GM19324 (cell line): Measurements from ENCODE around the gene PMVK.
A peak's percentile ranks its signal among the peaks of the same experiment; 100 is the strongest.

Source experiments
- ATAC-seq: cut with Tn5 transposase; IDR thresholded peaks from one replicate; pipeline ENCODE4 v1.9.1; 2021; ENCODE audit warnings: mild to moderate bottlenecking, moderate library complexity; ENCODE audit not compliant: unreplicated experiment, low FRiP score

PMVK gene

GRCh38 chr1:154967331-154967950, 30.9 kb upstream of the PMVK start:
- no peak for ATAC-seq

- ATAC-seq, result no peak
Measured at GRCh38 chr1:154966111-154966510, 29.6 kb upstream of the PMVK start.

- no peak for ATAC-seq
Measured at GRCh38 chr1:154964359-154964758, 27.8 kb upstream of the PMVK start.

GRCh38 chr1:154963643-154964042, 27.1 kb upstream of the PMVK start:
- no peak for ATAC-seq

- ATAC-seq, result no peak
Measured at GRCh38 chr1:154962795-154963330, 26.3 kb upstream of the PMVK start.

DNA sequence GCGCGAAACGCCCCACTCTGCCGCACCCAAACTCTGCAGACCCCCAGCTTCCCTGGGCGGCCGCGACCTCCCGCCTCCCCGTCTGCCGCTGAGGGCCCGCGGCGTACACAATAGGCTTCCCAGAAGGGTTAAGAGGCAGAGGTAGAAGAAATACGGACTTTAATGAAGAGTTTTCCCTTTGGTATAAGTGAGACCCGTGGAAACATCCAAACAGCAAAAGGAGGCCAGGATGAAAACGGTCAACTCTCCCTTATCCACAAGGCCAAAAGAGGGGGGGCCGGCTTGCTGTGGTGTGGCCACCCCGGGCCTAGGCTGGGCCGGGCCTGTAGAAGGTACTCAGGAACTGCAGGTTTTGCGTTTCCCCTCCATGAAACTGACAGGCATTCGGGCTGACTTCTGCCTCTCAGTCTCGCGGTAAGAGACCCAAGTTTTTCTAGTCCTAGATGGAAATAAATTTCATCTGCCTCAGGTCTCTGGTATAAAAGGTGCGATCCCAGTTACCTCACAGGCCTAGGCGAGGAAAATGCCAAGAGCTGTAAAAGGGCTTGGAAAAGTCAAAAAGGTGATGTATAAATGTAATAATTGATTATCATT, 25.7 kb upstream of the PMVK start:
- ATAC-seq, result peak; percentile 9

DNA sequence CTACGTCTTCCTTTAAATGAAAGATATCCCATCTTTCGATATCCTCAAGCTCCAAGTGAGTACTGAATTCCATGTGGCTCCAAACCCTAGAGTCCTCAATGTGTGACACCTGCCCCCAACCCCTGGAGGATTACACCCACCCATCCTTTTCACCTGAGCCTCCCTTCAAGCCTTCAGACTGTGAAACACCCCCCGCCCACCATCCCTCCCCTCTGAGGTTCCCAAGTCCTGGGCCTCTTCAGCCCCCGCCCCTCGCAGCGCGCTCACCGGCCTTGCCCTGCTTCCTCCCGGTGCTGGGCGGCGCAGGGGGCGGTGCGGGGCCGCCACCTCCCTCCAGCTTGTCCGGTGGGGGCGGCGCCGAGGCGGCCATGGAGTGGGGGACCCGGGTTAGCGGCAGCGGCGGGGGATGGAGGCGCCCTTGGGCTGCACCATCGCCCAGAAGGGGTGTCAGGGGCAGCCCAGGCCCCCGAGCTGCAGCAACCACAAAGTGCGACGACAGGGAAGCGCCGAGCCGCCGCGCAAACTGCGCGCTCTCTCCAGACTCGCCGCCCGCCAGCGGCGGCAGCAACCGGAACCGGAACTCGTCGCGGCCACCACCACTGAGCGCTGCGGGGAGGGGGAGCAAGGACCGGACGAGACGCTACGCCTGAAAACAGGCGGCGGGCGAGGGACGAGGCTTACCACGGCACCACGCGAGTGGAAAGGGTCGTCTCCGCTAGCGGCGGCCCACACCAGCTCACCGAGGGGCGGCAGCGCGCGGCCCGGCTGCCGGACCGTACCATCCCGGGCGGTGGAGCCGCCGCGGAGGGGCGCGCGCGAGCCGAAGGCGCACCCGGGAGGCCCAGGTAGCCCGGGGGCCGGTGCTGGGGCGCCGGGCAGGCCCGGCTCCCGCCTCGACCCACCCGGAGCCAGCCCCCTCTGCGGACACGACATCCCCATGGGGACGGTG, 25.0 kb upstream of the PMVK start, which contains the start of gene PYGO2:
TSS of gene PYGO2 (minus strand) at position 576 of the 949 bp plus-strand sequence. CDS start at position 370, 206 bp downstream.
- ATAC-seq, result peak; percentile 73

GRCh38 chr1:154960446-154961136, 24.1 kb upstream of the PMVK start:
- no peak for ATAC-seq

DNA sequence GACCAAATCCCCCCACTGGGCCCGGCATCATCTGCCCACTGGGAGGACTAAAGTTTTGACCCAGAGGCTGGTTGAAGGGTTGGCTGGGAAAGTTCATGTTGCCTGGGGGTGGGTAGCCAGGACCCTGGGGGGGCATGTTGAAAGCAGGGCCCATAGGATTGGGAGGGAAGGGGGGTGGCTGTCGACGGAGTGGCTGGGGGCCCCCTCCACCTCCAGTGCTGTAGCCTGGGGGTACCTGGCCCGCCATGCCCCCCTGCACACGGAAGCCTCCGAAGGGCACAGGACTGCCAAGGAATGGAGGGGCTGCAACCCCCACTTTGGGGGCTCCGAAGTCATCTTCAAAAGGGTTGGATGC, 22.9 kb upstream of the PMVK start:
- ATAC-seq, result no peak

GRCh38 chr1:154958681-154959425, 22.3 kb upstream of the PMVK start:
- ATAC-seq, result no peak

DNA sequence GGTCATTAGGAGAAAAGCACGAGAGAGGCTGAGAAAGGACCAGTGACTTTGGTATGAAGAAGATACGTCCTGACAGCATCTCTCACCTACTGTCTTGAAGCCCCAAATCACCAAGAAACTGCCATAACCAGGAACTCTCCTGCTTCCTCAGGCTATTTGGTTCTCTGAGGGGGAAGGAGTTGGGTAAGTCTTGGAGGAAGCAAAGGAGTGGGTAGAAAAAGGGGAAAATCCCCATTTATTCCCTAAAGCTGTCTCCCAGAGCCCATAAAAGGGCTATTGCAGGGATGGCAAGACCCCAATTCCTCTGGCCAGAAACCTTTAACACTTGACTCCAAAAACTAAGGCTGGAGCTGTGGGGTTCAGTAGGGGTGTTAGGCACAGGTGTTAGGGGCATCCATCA, 21.5 kb upstream of the PMVK start:
- ATAC-seq, result no peak

- no peak for ATAC-seq
Measured at GRCh38 chr1:154957091-154957657, 20.7 kb upstream of the PMVK start.

- no peak for ATAC-seq
Measured at GRCh38 chr1:154956544-154956941, 20.0 kb upstream of the PMVK start.

GRCh38 chr1:154955718-154956543, 19.4 kb upstream of the PMVK start, which contains the start of gene PBXIP1:
PBXIP1 (minus strand) TSS chr1:154956099; CDS start chr1:154953721, 2,378 bp downstream.
- ATAC-seq, result peak; percentile 51

DNA sequence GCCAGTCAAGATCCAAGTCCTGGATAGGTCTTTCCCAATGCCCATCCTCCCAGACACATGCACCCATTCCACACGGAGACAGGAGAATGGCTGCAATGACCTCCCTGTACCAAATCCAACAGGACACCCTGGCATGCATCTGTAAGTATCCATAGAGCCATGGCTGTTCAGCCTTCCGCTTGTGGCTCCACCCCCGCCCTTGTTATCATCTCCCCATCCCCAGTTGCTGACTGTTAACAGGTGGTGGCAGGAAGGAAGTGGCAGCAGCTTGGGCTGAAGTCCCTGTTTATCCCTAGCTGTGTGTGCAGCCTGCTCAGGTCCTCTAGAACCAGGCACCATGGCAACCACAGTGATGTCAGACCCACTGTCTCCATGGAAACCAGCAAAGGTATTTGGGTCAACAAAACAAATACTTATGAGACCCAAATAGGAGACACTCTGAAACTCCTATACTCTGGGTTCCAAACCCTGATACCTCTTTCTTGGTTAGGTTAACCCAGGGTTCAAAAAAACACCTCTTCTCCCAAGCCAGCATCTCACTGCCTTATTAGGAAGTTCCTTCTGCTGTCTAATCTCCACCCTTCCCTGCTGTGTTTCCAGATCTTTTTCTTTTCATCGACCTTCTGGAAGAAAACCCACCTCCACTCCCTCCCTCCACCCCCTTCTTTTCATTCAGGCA, 18.7 kb upstream of the PMVK start:
- peak; percentile 36 for ATAC-seq

- no peak for ATAC-seq
Measured at GRCh38 chr1:154954541-154954940, 18.0 kb upstream of the PMVK start.

- no peak for ATAC-seq
Measured at GRCh38 chr1:154953611-154954038, 17.1 kb upstream of the PMVK start.

DNA sequence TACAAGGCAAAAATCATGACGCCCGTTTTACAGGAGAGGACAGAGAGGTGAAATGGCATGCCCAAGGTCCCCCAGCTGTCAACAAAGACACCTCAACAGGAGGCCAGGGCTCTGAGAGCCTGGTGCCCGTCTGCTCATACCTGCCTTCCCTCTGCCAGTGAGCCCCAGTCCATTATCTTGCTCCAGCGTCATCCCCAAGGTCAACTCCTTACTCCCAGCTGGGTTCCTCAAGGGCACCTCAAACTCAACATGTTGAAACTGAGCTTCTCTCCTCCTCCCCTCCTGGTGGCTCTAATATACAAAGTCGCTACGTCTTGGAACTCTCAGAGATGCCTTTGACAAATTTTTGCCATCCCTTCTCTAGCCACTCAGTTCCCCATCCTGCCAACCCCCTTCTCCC, 16.1 kb upstream of the PMVK start:
- no peak for ATAC-seq
